ENCODE results near the gene PCBP3.
A peak's percentile ranks its signal among the peaks of the same experiment; 100 is the strongest.
"Not testable (repeated sequence)": the region's sequence is repeated elsewhere in the genome, so short reads cannot be mapped to it uniquely, and the experiment has no call there.

The PCBP3 gene

DNA sequence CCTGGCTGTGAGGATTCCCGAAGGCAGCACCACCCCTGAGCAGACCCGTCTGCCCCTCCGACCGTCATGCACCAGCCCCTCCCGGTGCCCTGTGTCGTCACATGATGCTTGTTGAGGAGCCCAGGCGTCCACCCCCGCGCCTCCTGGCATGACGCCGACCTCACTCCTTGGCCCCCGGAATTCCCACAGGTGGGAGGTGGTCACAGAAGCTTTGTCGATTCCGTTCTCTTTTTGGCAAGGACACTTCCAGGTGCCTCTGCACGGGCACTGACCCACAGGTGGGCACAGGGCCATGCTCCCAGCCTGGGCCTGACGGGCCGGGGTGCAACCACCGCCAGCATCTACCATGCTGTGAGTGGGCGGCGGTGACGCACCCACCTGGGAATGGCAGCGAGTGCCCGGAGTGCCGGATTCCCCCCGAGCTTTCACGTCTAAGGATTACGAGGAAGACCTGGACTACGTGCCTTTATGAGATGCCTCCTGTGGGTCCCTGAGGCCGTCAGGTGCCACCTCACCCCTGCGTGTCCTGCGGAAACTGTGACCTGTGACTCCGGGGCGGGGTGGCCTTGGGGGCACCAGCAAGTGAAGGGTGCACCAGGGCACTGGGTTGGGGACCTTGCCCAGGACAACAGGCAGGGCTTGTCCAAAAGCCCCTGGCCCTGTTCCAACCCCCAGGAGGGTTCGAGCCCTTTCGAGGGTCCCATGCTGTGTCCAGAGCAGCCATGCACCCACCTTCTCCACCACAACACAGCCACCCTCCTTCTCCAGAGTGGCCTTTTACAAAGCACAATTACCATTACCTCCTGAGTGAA lies 306.6 kb downstream of the PCBP3 start:
- TF ChIP-seq CTCF (conservative IDR thresholded peaks at IDR 0.05; ENCODE audit: low read depth, low read length), result no peak
- H3K4me3 ChIP-seq (ENCODE audit: low read length), result no peak overlapping the region
- DNase-seq (ENCODE audit: low read depth), result no peak

GRCh38 chr21:45950740-45951515 lies 307.4 kb downstream of the PCBP3 start:
- DNase-seq (ENCODE audit: low read depth), result no peak
- no peak for TF ChIP-seq CTCF (conservative IDR thresholded peaks at IDR 0.05; ENCODE audit: low read depth, low read length)
- H3K4me3 ChIP-seq (ENCODE audit: low read length), result no peak overlapping the region

DNA sequence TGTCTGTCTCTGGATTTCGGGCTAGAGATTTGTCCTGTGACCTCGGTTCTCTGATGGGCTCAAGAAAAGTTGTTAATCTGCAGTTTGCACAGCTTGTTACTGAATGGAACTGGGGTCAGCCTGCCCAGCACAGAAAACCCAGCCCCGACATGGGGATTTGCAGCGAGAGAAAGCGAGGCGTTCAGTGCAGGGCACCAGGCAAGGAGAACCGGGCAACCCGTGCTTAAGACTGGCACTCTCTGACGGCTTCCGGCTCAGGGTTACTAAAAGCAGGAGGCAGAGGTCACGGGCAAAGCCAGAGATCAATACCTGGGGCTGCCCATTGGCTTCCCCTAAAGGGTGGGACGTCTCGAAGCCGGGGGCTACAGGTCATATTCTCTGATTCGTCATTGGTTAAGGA lies 308.2 kb downstream of the PCBP3 start:
- H3K4me3 ChIP-seq (ENCODE audit: low read length), result no peak overlapping the region
- TF ChIP-seq CTCF (conservative IDR thresholded peaks at IDR 0.05; ENCODE audit: low read depth, low read length), result no peak
- DNase-seq (ENCODE audit: low read depth), result no peak

GRCh38 chr21:45952527-45952926 lies 309.0 kb downstream of the PCBP3 start:
- DNase-seq (ENCODE audit: low read depth); H3K4me3 ChIP-seq (ENCODE audit: low read length): not testable (repeated sequence)

GRCh38 chr21:45952974-45953373 lies 309.4 kb downstream of the PCBP3 start:
- TF ChIP-seq CTCF (conservative IDR thresholded peaks at IDR 0.05; ENCODE audit: low read depth, low read length), result no peak
- H3K4me3 ChIP-seq (ENCODE audit: low read length), result no peak overlapping the region
- DNase-seq (ENCODE audit: low read depth), result no peak

DNA sequence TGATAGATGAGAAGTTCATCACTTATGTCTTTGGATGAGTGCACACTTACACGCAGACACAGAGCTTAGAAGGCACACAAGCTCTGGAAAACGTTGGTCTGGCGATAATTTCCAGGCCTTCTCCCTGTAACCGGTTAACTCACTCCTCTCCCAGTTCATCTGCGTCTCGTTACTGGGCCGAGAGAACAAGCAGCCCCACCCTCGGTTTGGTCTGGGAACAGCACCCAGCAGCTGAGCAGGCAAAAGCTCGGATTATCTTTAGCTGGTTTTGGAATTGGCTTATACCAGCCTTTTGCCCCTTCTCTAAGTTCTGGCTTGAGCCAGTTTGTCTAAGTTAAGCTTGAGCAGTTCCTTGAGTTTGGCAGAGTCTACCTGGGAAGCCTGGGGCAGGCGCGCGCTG lies 310.7 kb downstream of the PCBP3 start:
- peak; percentile 21 for DNase-seq (ENCODE audit: low read depth)
- no peak overlapping the region for H3K4me3 ChIP-seq (ENCODE audit: low read length)
- TF ChIP-seq CTCF (conservative IDR thresholded peaks at IDR 0.05; ENCODE audit: low read depth, low read length), result peak; percentile 49

- no peak for DNase-seq (ENCODE audit: low read depth)
- no peak for TF ChIP-seq CTCF (conservative IDR thresholded peaks at IDR 0.05; ENCODE audit: low read depth, low read length)
- H3K4me3 ChIP-seq (ENCODE audit: low read length), result no peak overlapping the region
These were observed 311.4 kb downstream of the PCBP3 start for GRCh38 chr21:45954921-45955320.

Measured in retinal pigment epithelial cell (primary cell).